ENCODE data around the gene UCK2. TPM values are rescaled to one million over a fixed set of nuclear protein-coding genes. Genes with fewer than 3 reads are reported as not detected.

The UCK2 gene
- total and polyA plus RNA-seq, 11 donors = 4.5 to 53.7 (median 13.9) TPM

GRCh38 chr1:165855010-165855838, 27.8 kb downstream of the UCK2 start:
- Histone ChIP-seq H3K36me3 (no peaks in the 10 kb centered on the region), H3K9me3 (no peaks in the 10 kb centered on the region), H3K27ac (no peak overlapping the region), H3K4me1 (peaks cover 0 to 66% (median 35%) of the 10 kb centered on the region in 12 donors), H3K4me3 (no peak overlapping the region), H3K27me3 (no peaks in the 10 kb centered on the region)
- TF ChIP-seq POLR2A (IDR thresholded peaks at IDR 0.05) (no peak), CTCF (IDR thresholded peaks at IDR 0.05) (no peak)
- 81 to 88% (median 84%) methylated on average over 9 of the region's 9 CpGs for WGBS, 4 donors
- DNase-seq (no peak), ATAC-seq (no peak)
- intact Hi-C loops (cut with DNase I) = no loop called here

DNA sequence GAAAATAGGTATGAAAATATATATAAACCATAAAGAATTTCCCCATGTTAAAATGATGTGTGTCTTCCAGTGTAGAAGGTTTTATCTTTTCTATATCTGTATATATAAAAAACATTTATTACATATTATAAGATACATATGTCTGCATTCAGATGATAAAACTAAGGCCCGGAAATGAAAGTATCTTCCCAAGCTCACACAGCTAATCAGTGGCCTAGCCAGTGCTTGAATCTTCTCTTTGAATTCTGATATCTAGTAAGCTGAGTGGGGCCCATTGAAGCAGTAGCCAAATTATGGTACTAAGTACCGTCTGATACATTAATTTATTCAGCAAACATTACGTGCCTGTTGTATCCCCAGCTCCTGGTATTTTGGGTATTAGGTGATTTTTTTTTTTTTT, 28.6 kb downstream of the UCK2 start:
- TF ChIP-seq CTCF (IDR thresholded peaks at IDR 0.05) = no peak
- TF ChIP-seq POLR2A (IDR thresholded peaks at IDR 0.05) = no peak
- no peaks in the 10 kb centered on the region for H3K27me3 ChIP-seq

GRCh38 chr1:165856606-165857005, 29.2 kb downstream of the UCK2 start:
- H3K4me1 ChIP-seq = peaks cover 0 to 61% (median 34%) of the 10 kb centered on the region in 12 donors
- DNase-seq (no peak), ATAC-seq (peak in 2 of 4 donors; percentile 29 to 40)
- WGBS, 4 donors = 44 to 50% (median 49%) methylated on average over 3 of the region's 3 CpGs
- peak overlapping the region in 1 of 12 donors; percentile 2 for H3K27ac ChIP-seq
- intact Hi-C loops (cut with DNase I) = no loop called here
- H3K27me3 ChIP-seq = no peaks in the 10 kb centered on the region
- no peaks in the 10 kb centered on the region for H3K36me3 ChIP-seq
- no peaks in the 10 kb centered on the region for H3K9me3 ChIP-seq
- TF ChIP-seq POLR2A (IDR thresholded peaks at IDR 0.05) = no peak
- TF ChIP-seq CTCF (IDR thresholded peaks at IDR 0.05) = no peak
- no peak overlapping the region for H3K4me3 ChIP-seq

More for the DNA sequence above, 28.6 kb downstream of the UCK2 start:
- intact Hi-C loops (cut with DNase I) = no loop called here
- WGBS, 4 donors = 48 to 83% (median 65%) methylated on average over 3 of the region's 3 CpGs
- DNase-seq (no peak), ATAC-seq (no peak)
- no peaks in the 10 kb centered on the region for H3K9me3 ChIP-seq
- H3K4me1 ChIP-seq = peaks cover 0 to 62% (median 35%) of the 10 kb centered on the region in 12 donors
- H3K27ac ChIP-seq = no peak overlapping the region
- H3K4me3 ChIP-seq = no peak overlapping the region
- H3K36me3 ChIP-seq = no peaks in the 10 kb centered on the region

- TF ChIP-seq POLR2A (IDR thresholded peaks at IDR 0.05) (no peak), CTCF (IDR thresholded peaks at IDR 0.05) (no peak)
- no peaks in the 10 kb centered on the region for H3K27me3 ChIP-seq
- H3K9me3 ChIP-seq = no peaks in the 10 kb centered on the region
- ATAC-seq = peak in 3 of 4 donors; percentile 20 to 32 (median 28)
- no peaks in the 10 kb centered on the region for H3K36me3 ChIP-seq
- H3K4me1 ChIP-seq = peaks cover 0 to 63% (median 36%) of the 10 kb centered on the region in 12 donors
- 86 to 90% (median 88%) methylated on average over 8 of the region's 8 CpGs for WGBS, 4 donors
- DNase-seq = no peak
- intact Hi-C loops (cut with DNase I) = no loop called here
- peak overlapping the region in 1 of 12 donors; percentile 2 for H3K27ac ChIP-seq
- H3K4me3 ChIP-seq = no peak overlapping the region
These were observed 29.8 kb downstream of the UCK2 start for GRCh38 chr1:165857046-165857801.

All from heart left ventricle (tissue), 16 donors.